Loucy (cell line): ENCODE data around the gene DNAJC16.

Experiments used
- H2AFZ ChIP-seq: fragments of 200-600 bp; sonication (generic); 2 replicates; pipeline ENCODE4 v1.6.0; 2016; ENCODE audit warnings: antibody characterized with exemption, mild to moderate bottlenecking, low read length, moderate library complexity
- H3F3A ChIP-seq: fragments of 200-600 bp; 2 replicates; pipeline ENCODE4 v1.6.0; 2016; ENCODE audit warnings: antibody characterized with exemption, low read depth, mild to moderate bottlenecking
- H3K27me3 ChIP-seq: fragments of 200-600 bp; sonication (generic); 2 replicates; pipeline ENCODE4 v1.6.1; 2014; ENCODE audit warnings: low read length, mild to moderate bottlenecking; ENCODE audit not compliant: insufficient read depth, poor library complexity, severe bottlenecking
- H3K36me3 ChIP-seq: fragments of 200-600 bp; sonication (generic); 2 replicates; pipeline ENCODE4 v1.6.1; 2016; ENCODE audit warnings: low read length; ENCODE audit not compliant: insufficient read depth
- H3K4me1 ChIP-seq: fragments of 200-600 bp; sonication (generic); 2 replicates; pipeline ENCODE4 v1.5.1; 2014; ENCODE audit warnings: low read length, mild to moderate bottlenecking; ENCODE audit not compliant: insufficient read depth, poor library complexity, severe bottlenecking
- H3K4me2 ChIP-seq: fragments of 200-600 bp; sonication (generic); 2 replicates; pipeline ENCODE4 v1.6.0; 2014; ENCODE audit warnings: antibody characterized with exemption, low read length, low read depth, mild to moderate bottlenecking; ENCODE audit not compliant: poor library complexity, severe bottlenecking
- H3K4me3 ChIP-seq: fragments of 200-600 bp; sonication (generic); 2 replicates; pipeline ENCODE4 v1.5.1; 2014; ENCODE audit warnings: low read length, mild to moderate bottlenecking, mixed read lengths; ENCODE audit not compliant: poor library complexity, severe bottlenecking
- H3K79me2 ChIP-seq: fragments of 200-600 bp; sonication (generic); 2 replicates; pipeline ENCODE4 v1.6.1; 2014; ENCODE audit warnings: low read length; ENCODE audit not compliant: insufficient read depth
- H3K9ac ChIP-seq: fragments of 200-600 bp; sonication (generic); 2 replicates; pipeline ENCODE4 v1.6.0; 2014; ENCODE audit warnings: mild to moderate bottlenecking, low read depth, low read length, moderate library complexity; ENCODE audit not compliant: poor library complexity, severe bottlenecking
- H3K9me2 ChIP-seq: fragments of 200-600 bp; sonication (generic); replicated peaks from 2 replicates; pipeline ENCODE4 v1.6.1; 2016; ENCODE audit warnings: low read depth, low read length, mixed read lengths
- H3K9me3 ChIP-seq: fragments of 200-600 bp; sonication (generic); 2 replicates; pipeline ENCODE4 v1.6.1; 2014; ENCODE audit warnings: mild to moderate bottlenecking, antibody characterized with exemption, low read length, low read depth; ENCODE audit not compliant: insufficient read depth
- H4K20me1 ChIP-seq: fragments of 200-600 bp; sonication (generic); 2 replicates; pipeline ENCODE4 v1.6.0; 2014; ENCODE audit warnings: antibody characterized with exemption, low read length, mild to moderate bottlenecking; ENCODE audit not compliant: insufficient read depth, poor library complexity, severe bottlenecking
- EZH2phosphoT487 ChIP-seq: fragments of 200-600 bp; IDR thresholded peaks from 2 replicates; pipeline ENCODE4 v1.6.1; 2018; ENCODE audit warnings: antibody characterized with exemption, mild to moderate bottlenecking, moderate library complexity, borderline replicate concordance
- TF ChIP-seq, protein P1 (sequence below): fragments of 200-600 bp; sonication (generic); conservative IDR thresholded peaks from 2 replicates; pipeline ENCODE4 v1.5.1; 2014; ENCODE audit warnings: mild to moderate bottlenecking, antibody characterized with exemption, low read length

DNAJC16 gene

DNA sequence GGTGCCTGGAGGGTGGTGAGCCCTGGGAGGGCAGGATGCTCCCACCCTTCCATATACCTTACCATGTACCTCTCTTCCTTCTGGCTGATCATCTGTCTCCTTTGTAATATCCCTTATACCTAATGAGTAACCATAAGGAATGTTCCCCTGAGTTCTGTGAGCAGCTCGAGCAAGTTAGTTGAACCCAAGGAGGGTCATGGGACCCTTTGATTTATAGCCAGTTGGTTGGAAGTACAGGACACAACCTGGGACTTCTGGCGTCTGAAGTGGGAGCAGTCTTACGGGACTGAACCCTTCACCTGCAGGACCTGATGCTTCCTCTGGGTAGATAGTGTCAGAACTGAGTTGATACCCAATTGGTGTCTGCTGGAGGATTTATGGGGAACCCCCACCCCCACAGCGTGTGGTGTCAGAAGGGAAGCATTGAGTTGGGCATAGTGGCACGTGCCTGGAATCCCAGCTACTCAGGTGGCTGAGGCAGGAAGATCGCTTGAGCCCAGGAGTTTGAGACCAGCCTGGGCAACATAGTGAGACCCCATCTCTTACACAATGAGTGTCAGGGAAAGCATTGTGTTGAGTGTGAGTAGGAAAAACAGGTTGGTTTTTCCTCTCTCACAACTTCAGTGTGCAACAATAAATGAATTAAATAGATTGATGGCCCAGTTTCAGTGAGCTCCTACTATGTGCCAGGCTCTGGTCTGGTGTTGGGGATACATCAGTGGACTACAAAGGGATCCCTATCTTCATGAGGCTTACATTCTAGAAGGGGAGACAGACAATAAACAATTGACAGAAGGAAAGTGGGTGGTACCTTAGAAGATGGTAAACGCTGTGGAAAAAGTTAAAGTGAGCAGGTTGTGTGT, 16.0 kb downstream of the DNAJC16 start:
- TF ChIP-seq, protein P1, sequence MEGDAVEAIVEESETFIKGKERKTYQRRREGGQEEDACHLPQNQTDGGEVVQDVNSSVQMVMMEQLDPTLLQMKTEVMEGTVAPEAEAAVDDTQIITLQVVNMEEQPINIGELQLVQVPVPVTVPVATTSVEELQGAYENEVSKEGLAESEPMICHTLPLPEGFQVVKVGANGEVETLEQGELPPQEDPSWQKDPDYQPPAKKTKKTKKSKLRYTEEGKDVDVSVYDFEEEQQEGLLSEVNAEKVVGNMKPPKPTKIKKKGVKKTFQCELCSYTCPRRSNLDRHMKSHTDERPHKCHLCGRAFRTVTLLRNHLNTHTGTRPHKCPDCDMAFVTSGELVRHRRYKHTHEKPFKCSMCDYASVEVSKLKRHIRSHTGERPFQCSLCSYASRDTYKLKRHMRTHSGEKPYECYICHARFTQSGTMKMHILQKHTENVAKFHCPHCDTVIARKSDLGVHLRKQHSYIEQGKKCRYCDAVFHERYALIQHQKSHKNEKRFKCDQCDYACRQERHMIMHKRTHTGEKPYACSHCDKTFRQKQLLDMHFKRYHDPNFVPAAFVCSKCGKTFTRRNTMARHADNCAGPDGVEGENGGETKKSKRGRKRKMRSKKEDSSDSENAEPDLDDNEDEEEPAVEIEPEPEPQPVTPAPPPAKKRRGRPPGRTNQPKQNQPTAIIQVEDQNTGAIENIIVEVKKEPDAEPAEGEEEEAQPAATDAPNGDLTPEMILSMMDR: no peak
- TF ChIP-seq EZH2phosphoT487: no peak
- H3K9ac ChIP-seq: no peak overlapping the region

DNA sequence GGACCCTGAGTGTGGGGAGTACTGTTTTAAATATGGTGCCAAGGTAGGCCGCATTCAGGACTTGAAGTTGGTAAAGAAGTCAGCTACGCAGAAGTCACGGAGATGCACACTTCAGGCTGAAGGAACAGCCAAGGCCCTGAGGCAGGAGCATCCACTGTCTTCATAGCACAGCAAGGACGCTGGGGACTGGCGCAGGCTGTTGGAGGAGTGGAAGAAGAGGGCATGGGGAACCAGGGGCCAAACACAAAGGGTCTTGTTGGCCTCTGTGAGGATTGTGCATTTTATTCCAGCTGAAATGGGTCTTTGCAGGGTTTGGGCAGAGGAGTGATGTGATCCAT, 16.6 kb downstream of the DNAJC16 start:
- no peak overlapping the region for H3K9ac ChIP-seq
- H3K4me2 ChIP-seq: no peak overlapping the region
- no peaks in the 10 kb centered on the region for H3K9me2 ChIP-seq
- no peaks in the 10 kb centered on the region for H3F3A ChIP-seq
- H3K4me3 ChIP-seq: no peak overlapping the region
- peaks cover 11% of the 10 kb centered on the region; the same call in 1 of the 2 replicates for H3K36me3 ChIP-seq
- no peak overlapping the region for H2AFZ ChIP-seq
- no peak for TF ChIP-seq EZH2phosphoT487
- TF ChIP-seq, protein P1: no peak
- no peaks in the 10 kb centered on the region for H3K9me3 ChIP-seq
- H3K79me2 ChIP-seq: no peaks in the 10 kb centered on the region
- H4K20me1 ChIP-seq: no peaks in the 10 kb centered on the region
- no peaks in the 10 kb centered on the region for H3K27me3 ChIP-seq
- H3K4me1 ChIP-seq: no peaks in the 10 kb centered on the region

More for the DNA sequence above, 16.0 kb downstream of the DNAJC16 start:
- no peaks in the 10 kb centered on the region for H4K20me1 ChIP-seq
- H3K4me1 ChIP-seq: no peaks in the 10 kb centered on the region
- peaks cover 5% of the 10 kb centered on the region; the same call in 1 of the 2 replicates for H3K36me3 ChIP-seq
- H3K9me3 ChIP-seq: no peaks in the 10 kb centered on the region
- no peak overlapping the region for H3K4me3 ChIP-seq
- H3K27me3 ChIP-seq: no peaks in the 10 kb centered on the region
- no peak overlapping the region for H3K4me2 ChIP-seq
- H2AFZ ChIP-seq: no peak overlapping the region
- no peaks in the 10 kb centered on the region for H3K9me2 ChIP-seq
- no peaks in the 10 kb centered on the region for H3F3A ChIP-seq
- H3K79me2 ChIP-seq: no peaks in the 10 kb centered on the region

DNA sequence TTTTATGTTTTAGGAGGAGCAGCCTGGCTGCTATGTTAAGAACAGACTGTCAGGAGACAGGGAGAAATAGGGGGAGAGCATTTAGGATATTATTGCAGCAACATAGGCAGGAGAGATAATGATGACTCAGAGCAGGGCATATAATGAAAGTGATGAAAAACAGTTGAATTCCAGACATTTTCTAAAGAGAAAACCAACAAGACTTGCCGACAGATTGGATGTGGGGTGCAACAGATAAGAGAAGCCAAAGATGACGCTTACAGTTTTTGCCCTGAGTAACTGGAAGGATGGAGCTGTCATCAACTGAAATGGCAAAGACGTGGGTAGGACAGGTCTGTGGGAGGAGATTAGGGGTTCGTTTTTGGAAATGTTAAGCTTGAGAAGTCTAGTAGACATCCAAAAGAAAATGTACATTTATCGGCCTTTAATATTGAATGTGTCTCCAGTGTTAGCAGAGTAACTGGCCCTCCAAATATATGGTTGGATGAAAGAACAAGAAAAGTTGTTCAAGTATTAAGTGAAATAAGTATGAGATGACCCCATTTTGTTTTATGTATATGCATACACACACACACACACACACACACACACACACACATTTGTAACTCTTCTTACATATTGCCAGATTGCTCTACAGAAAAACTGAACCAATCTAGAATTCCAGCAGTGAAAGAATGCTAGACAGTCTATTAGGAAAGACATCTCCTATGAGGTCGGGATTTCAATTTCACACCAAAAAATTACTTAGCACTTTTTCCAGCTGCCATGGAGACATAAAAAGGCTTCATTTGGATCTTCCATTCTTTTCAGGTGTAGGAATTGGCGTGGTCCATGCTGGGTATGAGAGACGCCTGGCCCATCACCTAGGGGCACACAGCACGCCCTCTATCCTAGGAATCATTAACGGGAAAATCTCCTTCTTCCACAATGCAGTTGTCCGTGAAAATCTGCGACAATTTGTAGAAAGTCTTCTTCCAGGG, 17.2 kb downstream of the DNAJC16 start:
- Histone ChIP-seq H3K79me2 (no peaks in the 10 kb centered on the region), H3K9me3 (no peaks in the 10 kb centered on the region), H3K27me3 (no peaks in the 10 kb centered on the region), H3K4me2 (no peak overlapping the region), H3K9me2 (no peaks in the 10 kb centered on the region), H3K9ac (no peak overlapping the region), H4K20me1 (no peaks in the 10 kb centered on the region), H3F3A (no peaks in the 10 kb centered on the region), H3K36me3 (peaks cover 12% of the 10 kb centered on the region; the same call in 1 of the 2 replicates), H3K4me1 (no peaks in the 10 kb centered on the region), H3K4me3 (no peak overlapping the region), H2AFZ (no peak overlapping the region)
- TF ChIP-seq EZH2phosphoT487: no peak
- TF ChIP-seq, protein P1: no peak
